Tibial artery (tissue), 4 donors: Measurements from ENCODE around the gene NRXN2.

Experiments
- DNase-seq, 2 donors: peaks; one replicate each; pipeline ENCODE4 v3.0.0-alpha.2; 2019
- H3K27ac ChIP-seq, 2 donors: fragments of 200-600 bp; sonication (generic) in 1 of 2; 1 replicate in 1 of 2; 2 replicates in 1 of 2; pipeline ENCODE4 v1.5.1; 2018 to 2019; ENCODE audit warnings: mild to moderate bottlenecking in 1 of 2
- H3K27me3 ChIP-seq, 2 donors: fragments of 200-600 bp; sonication (generic) in 1 of 2; one replicate each; pipeline versions ENCODE4 v1.5.1 to v1.6.0; 2016 to 2019
- H3K36me3 ChIP-seq, 3 donors: fragments of 200-600 bp; sonication (generic) in 2 of 3; one replicate each; pipeline ENCODE4 v1.5.1; 2016 to 2019; ENCODE audit warnings: mild to moderate bottlenecking in 2 of 3
- H3K4me1 ChIP-seq, 4 donors: fragments of 200-600 bp; sonication (generic) in 2 of 4; 1 replicate in 3 of 4; 2 replicates in 1 of 4; pipeline ENCODE4 v1.5.1; 2016 to 2019
- H3K4me3 ChIP-seq, 2 donors: fragments of 200-600 bp; sonication (generic) in 1 of 2; 1 replicate in 1 of 2; 2 replicates in 1 of 2; pipeline ENCODE4 v1.5.1; 2018 to 2019; ENCODE audit warnings: mild to moderate bottlenecking in 2 of 2
- H3K9me3 ChIP-seq, 3 donors: fragments of 200-600 bp; sonication (generic) in 1 of 3; one replicate each; pipeline ENCODE4 v1.5.1; 2016 to 2019
- intact Hi-C: fragments of 100-400 bp; cut with DNase I; formaldehyde crosslinking; loops from one replicate; pipeline ENCODE4 v1.15.0; 2023; ENCODE audit warnings: low total_unique reads
- TF ChIP-seq, protein P1 (sequence below), 2 experiments: fragments of 200-600 bp in 1 of 2; fragments of 450-650 bp in 1 of 2; IDR thresholded peaks; one replicate each; pipeline ENCODE4 v1.5.1; 2017 to 2019; ENCODE audit warnings: antibody characterized with exemption in 2 of 2, mild to moderate bottlenecking in 1 of 2, moderate library complexity in 1 of 2

Gene NRXN2

DNA sequence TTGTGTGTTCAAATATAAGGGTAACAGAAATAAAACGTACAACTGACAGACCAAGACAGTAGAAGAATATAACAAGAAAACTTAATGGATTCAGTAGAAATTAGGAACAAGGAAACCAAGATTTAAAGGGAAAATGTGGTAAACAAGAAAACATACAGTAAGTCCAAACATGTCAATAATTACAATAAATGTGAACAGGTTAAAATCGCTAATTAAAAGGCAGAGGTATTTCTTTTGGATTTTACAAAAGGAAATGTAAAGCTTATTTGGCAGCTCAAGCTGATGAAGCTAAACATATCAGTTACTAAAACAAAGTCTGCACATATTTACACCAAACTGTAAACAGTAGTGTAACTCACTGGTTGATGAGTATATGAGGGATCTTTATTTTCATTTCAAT lies 134.3 kb downstream of the NRXN2 start:
- H3K9me3 ChIP-seq, result peaks cover 0 to 16% (median 8%) of the 10 kb centered on the region in 3 donors
- H3K4me1 ChIP-seq, result no peaks in the 10 kb centered on the region
- H3K4me3 ChIP-seq, result no peak overlapping the region
- no peaks in the 10 kb centered on the region for H3K36me3 ChIP-seq
- no peak overlapping the region for H3K27ac ChIP-seq
- intact Hi-C loops, result no loop called here
- H3K27me3 ChIP-seq, result peaks cover 0 to 7% of the 10 kb centered on the region in 2 donors
- DNase-seq, result no peak
- TF ChIP-seq, protein P1, sequence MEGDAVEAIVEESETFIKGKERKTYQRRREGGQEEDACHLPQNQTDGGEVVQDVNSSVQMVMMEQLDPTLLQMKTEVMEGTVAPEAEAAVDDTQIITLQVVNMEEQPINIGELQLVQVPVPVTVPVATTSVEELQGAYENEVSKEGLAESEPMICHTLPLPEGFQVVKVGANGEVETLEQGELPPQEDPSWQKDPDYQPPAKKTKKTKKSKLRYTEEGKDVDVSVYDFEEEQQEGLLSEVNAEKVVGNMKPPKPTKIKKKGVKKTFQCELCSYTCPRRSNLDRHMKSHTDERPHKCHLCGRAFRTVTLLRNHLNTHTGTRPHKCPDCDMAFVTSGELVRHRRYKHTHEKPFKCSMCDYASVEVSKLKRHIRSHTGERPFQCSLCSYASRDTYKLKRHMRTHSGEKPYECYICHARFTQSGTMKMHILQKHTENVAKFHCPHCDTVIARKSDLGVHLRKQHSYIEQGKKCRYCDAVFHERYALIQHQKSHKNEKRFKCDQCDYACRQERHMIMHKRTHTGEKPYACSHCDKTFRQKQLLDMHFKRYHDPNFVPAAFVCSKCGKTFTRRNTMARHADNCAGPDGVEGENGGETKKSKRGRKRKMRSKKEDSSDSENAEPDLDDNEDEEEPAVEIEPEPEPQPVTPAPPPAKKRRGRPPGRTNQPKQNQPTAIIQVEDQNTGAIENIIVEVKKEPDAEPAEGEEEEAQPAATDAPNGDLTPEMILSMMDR (IDR thresholded peaks at IDR 0.05), result no peak

DNA sequence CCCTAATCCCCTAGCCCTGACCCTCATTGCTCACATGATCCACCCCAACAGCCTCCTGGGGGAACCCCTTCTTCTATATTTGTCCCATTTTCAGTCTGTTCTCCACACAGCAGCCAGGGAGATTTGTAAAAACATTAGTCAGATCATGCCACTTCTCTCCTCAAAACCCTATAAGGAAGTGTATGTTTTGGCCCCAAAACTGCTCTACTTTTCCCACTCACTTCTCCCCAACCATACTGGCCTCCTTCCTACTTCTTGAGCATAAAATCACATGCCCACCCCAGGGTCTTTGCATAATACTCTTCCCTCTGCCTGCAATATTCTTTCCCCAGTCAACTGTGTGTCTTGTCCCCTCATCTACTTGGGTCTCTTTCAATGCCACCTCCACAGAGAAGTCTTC lies 136.6 kb downstream of the NRXN2 start:
- Histone ChIP-seq H3K27me3 (peaks cover 0 to 3% of the 10 kb centered on the region in 2 donors), H3K36me3 (no peaks in the 10 kb centered on the region), H3K27ac (no peak overlapping the region), H3K9me3 (peaks cover 0 to 16% (median 8%) of the 10 kb centered on the region in 3 donors), H3K4me1 (no peaks in the 10 kb centered on the region), H3K4me3 (no peak overlapping the region)
- TF ChIP-seq, protein P1 (IDR thresholded peaks at IDR 0.05), result no peak
- no peak for DNase-seq
- intact Hi-C loops, result no loop called here

DNA sequence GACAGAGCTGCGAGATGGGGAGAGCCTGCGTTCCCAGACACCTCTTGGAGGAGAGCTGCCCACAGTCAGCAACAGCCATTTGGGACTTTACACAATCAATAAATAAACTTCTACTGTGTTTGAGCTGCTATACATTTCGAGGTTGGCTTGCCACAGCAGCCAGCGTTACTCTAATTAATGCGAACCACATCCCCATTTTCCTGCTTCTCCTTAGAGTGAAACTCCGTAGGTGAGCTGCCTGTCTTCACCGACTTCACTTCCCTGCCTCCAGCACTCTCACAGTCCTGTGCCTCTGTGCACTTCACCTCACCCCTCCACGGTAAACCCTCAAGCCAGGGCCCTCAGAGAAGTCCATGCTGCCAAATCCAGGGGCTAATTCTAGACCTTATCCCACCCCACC lies 137.8 kb downstream of the NRXN2 start:
- Histone ChIP-seq H3K4me3 (no peak overlapping the region), H3K36me3 (no peaks in the 10 kb centered on the region), H3K9me3 (peaks cover 0 to 16% (median 8%) of the 10 kb centered on the region in 3 donors), H3K4me1 (peaks cover 0 to 5% (median under 1%) of the 10 kb centered on the region in 4 donors), H3K27me3 (no peaks in the 10 kb centered on the region), H3K27ac (no peak overlapping the region)
- intact Hi-C loops, result no loop called here
- TF ChIP-seq, protein P1 (IDR thresholded peaks at IDR 0.05), result no peak
- no peak for DNase-seq

DNA sequence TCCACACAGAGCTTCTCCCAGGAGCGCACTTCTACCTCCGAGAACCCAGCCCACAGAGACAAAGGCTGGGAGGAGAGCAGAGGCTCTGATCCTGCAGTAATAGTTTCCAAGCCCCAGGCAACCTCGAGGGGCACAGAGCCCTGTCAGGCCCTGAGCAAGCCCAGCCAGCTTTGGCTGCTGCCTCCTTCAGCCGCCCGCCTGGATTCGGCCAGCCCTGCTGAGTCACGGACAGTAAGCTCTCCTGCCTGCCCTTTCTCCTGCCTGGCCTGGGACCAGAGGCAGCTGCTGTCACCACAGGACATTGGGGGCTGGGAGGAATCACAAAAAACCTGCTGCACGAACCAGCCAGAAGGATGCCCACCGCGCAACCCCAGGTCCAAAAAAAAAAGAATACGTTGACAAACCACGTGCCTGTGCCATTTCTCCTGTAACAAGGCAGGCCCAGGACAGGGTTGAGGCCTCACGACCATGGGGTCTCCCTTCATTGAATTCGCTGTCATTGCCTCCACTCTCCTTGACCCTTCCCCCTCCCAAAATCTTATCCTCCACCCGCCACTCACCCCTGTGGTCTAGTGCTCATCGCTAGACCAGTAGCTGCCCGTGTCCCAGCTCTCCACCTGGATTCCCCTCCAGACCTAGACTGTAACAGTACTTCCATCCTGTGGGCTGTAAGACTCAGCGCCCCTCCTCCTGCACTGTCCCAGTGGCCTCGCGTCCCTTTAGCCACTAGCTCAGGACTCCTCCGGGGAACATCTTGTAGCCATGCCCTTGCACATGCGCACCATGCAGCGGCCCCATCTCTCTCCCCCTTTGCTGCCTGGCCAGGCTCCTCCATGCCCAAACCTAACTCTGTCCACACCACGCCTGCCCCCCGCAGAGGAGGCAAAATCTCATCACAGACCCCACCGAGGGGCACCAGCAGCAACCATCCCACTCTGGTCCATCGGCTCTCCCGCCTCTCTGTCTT lies 139.4 kb downstream of the NRXN2 start:
- Histone ChIP-seq H3K9me3 (peaks cover 0 to 9% (median 4%) of the 10 kb centered on the region in 3 donors), H3K4me1 (peaks cover 0 to 8% (median 2%) of the 10 kb centered on the region in 4 donors), H3K36me3 (no peaks in the 10 kb centered on the region), H3K4me3 (no peak overlapping the region), H3K27ac (no peak overlapping the region), H3K27me3 (no peaks in the 10 kb centered on the region)
- TF ChIP-seq, protein P1 (IDR thresholded peaks at IDR 0.05), result no peak
- intact Hi-C loops, result no loop called here
- peak in 1 of 2 donors; percentile 56 for DNase-seq

DNA sequence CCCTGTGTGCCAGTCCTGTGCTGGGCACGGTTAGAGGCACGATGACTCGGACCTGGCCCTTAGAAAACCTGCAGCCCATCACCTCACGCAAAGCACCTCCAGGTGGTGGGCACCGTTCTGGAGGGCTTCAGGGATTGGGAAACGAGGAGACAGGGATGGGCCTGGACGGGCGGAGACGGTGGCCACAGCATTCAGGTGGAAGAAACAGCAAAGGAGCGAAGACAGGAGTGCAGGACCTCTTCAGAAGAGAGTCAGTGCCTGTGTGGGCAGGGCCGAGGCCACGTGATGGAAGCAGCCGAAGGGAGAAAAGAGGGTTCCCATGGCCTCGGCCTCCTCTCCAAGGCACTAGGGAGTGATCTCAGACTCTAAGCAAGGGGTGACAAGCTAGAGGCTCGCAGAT lies 140.1 kb downstream of the NRXN2 start:
- Histone ChIP-seq H3K9me3 (peaks cover 0 to 4% (median 0%) of the 10 kb centered on the region in 3 donors), H3K27ac (no peak overlapping the region), H3K36me3 (no peaks in the 10 kb centered on the region), H3K4me3 (no peak overlapping the region), H3K4me1 (peaks cover 0 to 8% (median 2%) of the 10 kb centered on the region in 4 donors), H3K27me3 (no peaks in the 10 kb centered on the region)
- TF ChIP-seq, protein P1 (IDR thresholded peaks at IDR 0.05), result no peak
- no peak for DNase-seq
- intact Hi-C loops, result no loop called here
